ENCODE data around the gene ASXL3.

The ASXL3 gene

DNA sequence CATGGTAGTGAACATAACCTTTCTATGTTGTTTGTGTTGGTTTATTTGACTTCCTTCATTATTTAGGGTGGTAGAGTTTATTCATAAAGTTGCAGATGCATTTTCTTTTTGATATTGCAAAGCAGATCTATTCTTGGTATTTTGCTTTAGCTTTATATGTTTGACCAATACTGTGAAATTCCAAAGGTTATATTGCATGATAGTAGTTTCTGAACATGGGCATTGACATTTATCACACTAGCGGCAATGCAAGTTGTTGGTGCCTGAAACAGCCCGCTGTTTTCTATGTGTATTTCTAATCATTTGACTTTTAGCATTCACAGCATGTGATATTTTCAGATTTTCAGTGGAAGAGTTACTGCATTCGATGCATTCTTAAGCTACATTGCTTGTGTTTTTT lies 87.2 kb downstream of the ASXL3 start:
- no peak for DNase-seq

- no peak for DNase-seq
Observed at GRCh38 chr18:33665641-33666040, 87.6 kb downstream of the ASXL3 start.

- DNase-seq, result no peak
Observed at GRCh38 chr18:33666915-33667314, 88.9 kb downstream of the ASXL3 start.

GRCh38 chr18:33669589-33669988 lies 91.6 kb downstream of the ASXL3 start:
- DNase-seq, result no peak

- DNase-seq, result no peak
Observed at GRCh38 chr18:33670029-33670428, 92.0 kb downstream of the ASXL3 start.

GRCh38 chr18:33673689-33674088 lies 95.7 kb downstream of the ASXL3 start:
- no peak for DNase-seq

DNA sequence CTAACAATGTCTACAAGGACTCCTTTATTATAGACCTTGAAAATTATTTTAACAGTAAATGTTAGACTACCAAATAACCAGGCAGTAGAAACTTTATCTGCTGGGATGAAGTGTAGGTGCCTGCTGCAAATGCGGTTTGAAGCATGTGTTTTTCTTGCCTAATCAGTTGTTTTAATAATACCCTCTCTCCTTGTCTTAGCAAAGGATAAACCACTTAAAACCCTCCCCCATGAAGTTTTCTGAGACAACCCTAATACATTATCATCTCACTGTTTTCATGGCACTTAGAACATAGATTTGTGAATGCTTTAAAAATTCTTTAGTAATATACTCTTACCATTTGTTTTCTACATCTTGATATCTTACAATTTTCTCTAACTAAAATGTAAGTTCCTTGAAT lies 98.6 kb downstream of the ASXL3 start:
- no peak for DNase-seq

DNA sequence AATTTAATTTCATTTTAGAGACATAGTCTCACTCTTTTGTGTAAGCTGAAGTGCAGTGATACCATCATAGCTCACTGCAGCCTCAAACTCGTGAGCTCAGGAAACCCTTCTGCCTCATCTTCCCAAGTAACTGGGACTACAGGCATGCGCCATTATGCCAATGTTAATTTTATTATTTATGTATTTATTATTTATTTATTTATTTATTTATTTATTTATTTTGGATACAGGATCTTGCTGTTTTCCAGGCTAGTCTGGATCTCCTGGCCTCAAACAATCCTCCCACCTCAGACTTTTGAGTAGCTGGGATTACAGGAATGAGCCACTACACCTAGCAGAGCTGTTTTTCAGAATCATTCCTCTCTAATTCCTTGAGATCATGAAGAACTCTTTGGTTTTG lies 99.9 kb downstream of the ASXL3 start:
- DNase-seq, result no peak

GRCh38 chr18:33682436-33682835 lies 104.4 kb downstream of the ASXL3 start:
- no peak for DNase-seq

GRCh38 chr18:33694593-33694992 lies 116.6 kb downstream of the ASXL3 start:
- DNase-seq, result no peak

- DNase-seq, result no peak
Observed at GRCh38 chr18:33696332-33697162, 118.5 kb downstream of the ASXL3 start.

- no peak for DNase-seq
Observed at GRCh38 chr18:33697498-33697897, 119.5 kb downstream of the ASXL3 start.

DNA sequence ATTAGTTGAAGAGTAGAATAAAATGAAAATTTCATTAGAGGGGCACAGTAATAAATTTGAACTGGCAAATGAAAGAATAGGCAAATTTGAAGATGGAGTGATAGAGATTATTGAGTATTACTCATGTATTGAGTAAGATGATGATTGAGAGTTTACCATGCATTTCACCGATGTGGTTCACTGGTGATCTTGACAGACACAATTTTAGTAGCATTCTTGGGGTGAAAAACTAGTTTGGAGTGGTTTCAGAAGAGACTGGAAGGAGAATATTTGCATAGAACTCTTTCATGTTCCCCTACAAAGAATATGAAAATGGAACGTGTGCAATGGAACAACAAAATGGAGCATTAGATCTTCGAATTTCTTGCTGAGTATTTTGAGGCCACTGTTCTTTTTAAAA lies 121.4 kb downstream of the ASXL3 start:
- no peak for DNase-seq

GRCh38 chr18:33700513-33700976 lies 122.5 kb downstream of the ASXL3 start:
- no peak for DNase-seq

DNA sequence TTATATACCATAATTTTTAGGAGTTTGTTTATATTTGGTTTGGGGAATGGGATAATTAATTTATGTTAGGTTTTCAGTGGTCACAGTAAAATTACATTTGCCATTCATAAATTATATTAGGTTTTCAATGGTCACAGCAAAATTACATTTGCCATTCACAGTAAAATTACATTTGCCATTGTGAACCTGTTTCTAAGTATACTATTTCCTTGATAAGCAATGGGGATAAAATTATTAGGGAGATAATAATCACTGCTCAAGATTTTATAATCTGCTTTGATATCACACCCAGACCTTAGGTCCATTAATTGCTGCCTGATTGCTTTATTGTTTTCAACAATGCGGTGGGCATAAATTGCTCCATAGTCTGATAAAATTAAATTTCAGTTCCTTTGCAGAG lies 124.6 kb downstream of the ASXL3 start:
- DNase-seq, result no peak

DNA sequence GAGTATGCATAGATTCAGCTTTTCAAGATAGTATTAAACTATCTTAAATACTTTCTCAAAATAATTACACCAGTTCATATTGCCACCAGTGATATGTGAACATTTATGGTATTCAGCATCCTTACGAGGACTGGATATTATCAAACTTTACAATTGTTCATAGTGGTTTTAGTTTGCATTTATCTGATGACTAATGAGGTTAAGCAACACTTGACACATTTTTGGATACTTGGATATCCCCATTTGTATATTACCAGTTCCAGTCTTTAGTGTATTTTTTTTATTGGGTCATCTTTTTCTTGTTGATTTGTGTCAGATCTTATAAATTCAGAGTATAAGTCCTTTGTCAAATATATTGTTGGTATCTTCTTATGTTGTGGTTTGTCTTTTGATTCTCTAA lies 128.4 kb downstream of the ASXL3 start:
- DNase-seq, result no peak

GRCh38 chr18:33708876-33709275 lies 130.9 kb downstream of the ASXL3 start:
- DNase-seq, result no peak

GRCh38 chr18:33710269-33710668 lies 132.2 kb downstream of the ASXL3 start:
- DNase-seq, result no peak

DNA sequence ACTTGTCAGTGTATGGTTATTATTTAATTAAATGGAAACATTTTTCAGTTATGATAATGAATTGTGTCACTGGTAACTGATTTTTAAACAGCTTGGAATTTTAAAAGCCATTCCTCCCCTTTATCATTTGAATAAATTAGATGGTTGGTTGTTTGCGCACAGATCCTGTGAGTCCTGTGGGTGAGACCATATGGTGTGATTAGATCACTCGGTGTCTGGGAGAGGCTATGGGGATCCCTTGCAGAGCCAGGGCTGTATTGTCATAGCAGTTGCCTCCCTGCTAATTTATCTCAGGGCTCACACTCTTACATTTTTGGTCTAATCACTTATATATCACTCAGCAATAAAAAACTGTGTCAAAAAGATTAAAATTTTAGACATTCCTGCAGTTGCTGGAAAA lies 133.5 kb downstream of the ASXL3 start:
- DNase-seq, result no peak

GRCh38 chr18:33712719-33713118 lies 134.7 kb downstream of the ASXL3 start:
- DNase-seq, result no peak

GRCh38 chr18:33716061-33716683 lies 138.2 kb downstream of the ASXL3 start:
- no peak for DNase-seq

- DNase-seq, result no peak
Observed at GRCh38 chr18:33717339-33717738, 139.3 kb downstream of the ASXL3 start.

DNA sequence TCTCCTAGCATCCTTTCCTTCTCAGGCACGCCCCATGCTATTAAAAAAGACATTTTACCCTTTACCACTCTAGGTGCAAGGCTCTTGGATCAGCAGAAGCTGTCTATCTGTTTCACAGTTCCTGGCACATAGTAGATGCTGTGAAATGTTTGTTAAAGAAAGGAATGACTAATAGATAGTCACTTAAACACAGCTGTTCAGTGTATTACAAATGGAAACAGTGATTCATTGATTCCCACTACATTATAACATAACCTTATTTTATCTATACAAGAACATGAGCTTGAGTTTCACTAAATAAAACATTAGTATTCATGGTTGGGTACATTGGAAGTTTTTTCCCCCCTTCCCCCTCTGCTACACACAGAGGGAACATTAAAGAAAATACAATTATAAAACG lies 142.1 kb downstream of the ASXL3 start:
- DNase-seq, result no peak

- DNase-seq, result no peak
Observed at GRCh38 chr18:33729556-33729955, 151.5 kb downstream of the ASXL3 start.

DNA sequence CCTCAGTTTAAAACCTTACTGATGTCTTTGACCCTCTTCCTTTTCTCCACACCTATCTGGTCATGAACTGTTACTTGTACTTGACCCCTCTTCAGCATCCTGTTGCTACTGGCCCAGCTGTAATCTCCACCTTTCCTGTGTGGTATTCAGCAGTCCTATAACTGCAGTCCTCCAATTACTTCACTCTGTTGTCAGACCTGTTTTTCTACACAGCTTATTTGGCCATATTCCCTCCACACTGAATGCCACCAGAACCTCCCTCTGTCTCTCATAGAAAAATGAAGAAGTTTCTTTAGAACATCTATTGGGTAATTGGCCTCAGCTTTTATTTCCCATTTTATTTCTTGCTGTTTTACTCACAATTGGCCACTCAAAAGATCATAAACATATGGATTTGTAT lies 155.4 kb downstream of the ASXL3 start:
- no peak for DNase-seq
